ENCODE data around the gene GPR52. TPM values are rescaled to one million over a fixed set of nuclear protein-coding genes. Genes with fewer than 3 reads are reported as not detected.
"Not testable (repeated sequence)": the region's sequence is repeated elsewhere in the genome, so short reads cannot be mapped to it uniquely, and the experiment has no call there.

GPR52 gene
- total and polyA plus RNA-seq, 9 donors, result 0.08 to 4.6 (median 1.6) TPM

- intact Hi-C loops (cut with DNase I), result no loop called here
- Histone ChIP-seq H3K27me3 (no peaks in the 10 kb centered on the region), H3K4me1 (ENCODE audit: insufficient read depth) (no peaks in the 10 kb centered on the region), H3K9me3 (no peaks in the 10 kb centered on the region), H3K4me3 (no peak overlapping the region), H3K27ac (no peak overlapping the region), H3K36me3 (no peaks in the 10 kb centered on the region)
- WGBS, 3 donors, result 80 to 96% (median 94%) methylated on average over 4 of the region's 4 CpGs
- TF ChIP-seq POLR2A (IDR thresholded peaks at IDR 0.05), result no peak
- TF ChIP-seq CTCF (IDR thresholded peaks at IDR 0.05), result no peak
- TF ChIP-seq EP300 (IDR thresholded peaks at IDR 0.05), result no peak
- no peak for DNase-seq
These were observed 41.3 kb upstream of the GPR52 start for GRCh38 chr1:174406421-174406820.

- no peaks in the 10 kb centered on the region for H3K9me3 ChIP-seq
- DNase-seq, result no peak
- no peaks in the 10 kb centered on the region for H3K4me1 ChIP-seq (ENCODE audit: insufficient read depth)
- no peak for TF ChIP-seq POLR2A (IDR thresholded peaks at IDR 0.05)
- TF ChIP-seq CTCF (IDR thresholded peaks at IDR 0.05), result no peak
- no peak for TF ChIP-seq EP300 (IDR thresholded peaks at IDR 0.05)
- no peak overlapping the region for H3K4me3 ChIP-seq
- H3K27me3 ChIP-seq, result no peaks in the 10 kb centered on the region
- H3K36me3 ChIP-seq, result no peaks in the 10 kb centered on the region
- no peak overlapping the region for H3K27ac ChIP-seq
- intact Hi-C loops (cut with DNase I), result no loop called here
- 95 to 97% (median 96%) methylated on average over 3 of the region's 3 CpGs for WGBS, 3 donors
These were observed 40.1 kb upstream of the GPR52 start for GRCh38 chr1:174407665-174408064.

- Histone ChIP-seq H3K36me3 (no peaks in the 10 kb centered on the region), H3K4me1 (ENCODE audit: insufficient read depth) (no peaks in the 10 kb centered on the region), H3K4me3 (no peak overlapping the region), H3K27me3 (no peaks in the 10 kb centered on the region), H3K27ac (no peak overlapping the region), H3K9me3 (no peaks in the 10 kb centered on the region)
- no peak for DNase-seq
- TF ChIP-seq CTCF (IDR thresholded peaks at IDR 0.05) (no peak), POLR2A (IDR thresholded peaks at IDR 0.05) (no peak), EP300 (IDR thresholded peaks at IDR 0.05) (no peak)
- 46 to 80% (median 57%) methylated on average over 2 of the region's 2 CpGs for WGBS, 3 donors
- intact Hi-C loops (cut with DNase I), result no loop called here
These were observed 39.6 kb upstream of the GPR52 start for GRCh38 chr1:174408146-174408545.

GRCh38 chr1:174409801-174410200 is 38.0 kb upstream of the GPR52 start:
- H3K9me3 ChIP-seq; H3K27me3 ChIP-seq; DNase-seq; H3K36me3 ChIP-seq; H3K4me3 ChIP-seq; H3K4me1 ChIP-seq (ENCODE audit: insufficient read depth); H3K27ac ChIP-seq; intact Hi-C loops (cut with DNase I): not testable (repeated sequence)
- 90 to 95% (median 93%) methylated on average over 3 of the region's 3 CpGs for WGBS, 3 donors

- intact Hi-C loops (cut with DNase I), result no loop called here
- 74 to 83% (median 75%) methylated on average over 4 of the region's 4 CpGs for WGBS, 3 donors
- Histone ChIP-seq H3K27me3 (no peaks in the 10 kb centered on the region), H3K4me1 (ENCODE audit: insufficient read depth) (peaks cover 2% of the 10 kb centered on the region), H3K4me3 (no peak overlapping the region), H3K27ac (no peak overlapping the region), H3K36me3 (no peaks in the 10 kb centered on the region), H3K9me3 (no peaks in the 10 kb centered on the region)
- no peak for DNase-seq
- no peak for TF ChIP-seq POLR2A (IDR thresholded peaks at IDR 0.05)
- no peak for TF ChIP-seq CTCF (IDR thresholded peaks at IDR 0.05)
- TF ChIP-seq EP300 (IDR thresholded peaks at IDR 0.05), result no peak
These were observed 34.1 kb upstream of the GPR52 start for GRCh38 chr1:174413632-174414031.

All from ovary (tissue), 9 donors.